PFSK-1 (cell line): ENCODE measurements around the gene CROT.

Source experiments
- FOXP2 ChIP-seq: optimal IDR thresholded peaks from 2 replicates; pipeline ENCODE3; 2011; ENCODE audit warnings: borderline replicate concordance, control low read depth, inconsistent platforms; ENCODE audit not compliant: insufficient read depth; ENCODE audit errors: extremely low read length, extremely low read depth
- POLR2AphosphoS5 ChIP-seq: IDR thresholded peaks from 2 replicates; pipeline ENCODE4 v1.6.1; 2012; ENCODE audit warnings: low read depth, mild to moderate bottlenecking, control low read depth, low read length, moderate library complexity
- REST ChIP-seq, 2 experiments: IDR thresholded peaks; 2 replicates each; pipeline versions ENCODE4 v1.6.1 to v1.8.0; 2011 to 2012; ENCODE audit warnings: low read depth in 2 of 2, low read length in 2 of 2, control low read depth in 1 of 2, inconsistent platforms in 1 of 2, mild to moderate bottlenecking in 1 of 2, moderate library complexity in 1 of 2; ENCODE audit not compliant: insufficient read depth in 1 of 2
- SIN3A ChIP-seq: IDR thresholded peaks from 2 replicates; pipeline ENCODE4 v1.6.1; 2012; ENCODE audit warnings: mild to moderate bottlenecking, low read length, moderate library complexity, borderline replicate concordance; ENCODE audit not compliant: insufficient read depth
- TAF1 ChIP-seq: IDR thresholded peaks from 2 replicates; pipeline ENCODE4 v1.6.1; 2012; ENCODE audit warnings: low read length, control low read depth, borderline replicate concordance; ENCODE audit not compliant: insufficient read depth

CROT gene

DNA sequence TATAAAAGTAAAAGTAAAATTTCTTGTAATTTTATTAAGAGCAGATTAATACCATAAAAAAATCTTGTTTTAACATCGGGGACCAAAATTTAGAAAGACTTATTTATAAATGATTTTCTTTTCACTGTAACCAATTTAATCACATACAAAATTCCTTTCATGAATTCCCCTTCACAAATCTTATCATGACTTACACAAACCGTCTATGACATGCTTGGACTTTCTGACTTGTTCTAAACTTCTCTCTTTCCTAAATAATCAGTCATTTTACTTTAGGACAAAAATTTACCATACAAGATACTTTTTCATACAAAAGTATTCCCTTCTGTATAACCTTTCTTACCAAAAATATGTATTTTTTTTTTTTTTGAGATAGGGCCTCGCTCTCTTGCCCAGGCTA is 9.3 kb downstream of the CROT start:
- TF ChIP-seq REST (IDR thresholded peaks at IDR 0.05; ENCODE audit: insufficient read depth in 1 of 2, low read depth in 2 of 2, low read length in 2 of 2) (no peak), SIN3A (no peak), POLR2AphosphoS5 (no peak), TAF1 (no peak)

GRCh38 chr7:87356448-87356847 is 11.0 kb downstream of the CROT start:
- TF ChIP-seq TAF1 (no peak), FOXP2 (no peak), SIN3A (no peak), POLR2AphosphoS5 (no peak), REST (IDR thresholded peaks at IDR 0.05; ENCODE audit: insufficient read depth in 1 of 2, low read depth in 2 of 2, low read length in 2 of 2) (no peak)

GRCh38 chr7:87359366-87359765 is 13.9 kb downstream of the CROT start:
- no peak for TF ChIP-seq TAF1
- no peak for TF ChIP-seq REST (IDR thresholded peaks at IDR 0.05; ENCODE audit: insufficient read depth in 1 of 2, low read depth in 2 of 2, low read length in 2 of 2)
- no peak for TF ChIP-seq POLR2AphosphoS5
- no peak for TF ChIP-seq SIN3A
- no peak for TF ChIP-seq FOXP2

DNA sequence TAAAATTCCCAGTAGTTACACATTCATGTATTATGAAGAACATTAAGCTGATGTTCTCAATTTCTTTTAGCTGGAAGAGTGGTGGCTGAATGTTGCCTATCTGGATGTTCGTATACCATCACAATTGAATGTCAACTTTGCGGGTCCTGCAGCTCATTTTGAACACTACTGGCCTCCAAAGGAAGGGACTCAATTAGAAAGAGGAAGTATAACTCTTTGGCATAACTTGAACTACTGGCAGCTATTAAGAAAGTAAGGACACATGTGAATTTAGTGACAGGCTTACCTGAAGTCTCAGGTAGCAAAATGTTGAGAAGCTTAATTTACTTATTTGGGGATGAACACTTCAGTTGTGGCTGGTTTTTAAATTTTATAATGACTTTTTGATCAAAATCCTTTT is 15.9 kb downstream of the CROT start:
- TF ChIP-seq POLR2AphosphoS5, result no peak
- no peak for TF ChIP-seq TAF1
- no peak for TF ChIP-seq FOXP2
- no peak for TF ChIP-seq SIN3A
- no peak for TF ChIP-seq REST (IDR thresholded peaks at IDR 0.05; ENCODE audit: insufficient read depth in 1 of 2, low read depth in 2 of 2, low read length in 2 of 2)

DNA sequence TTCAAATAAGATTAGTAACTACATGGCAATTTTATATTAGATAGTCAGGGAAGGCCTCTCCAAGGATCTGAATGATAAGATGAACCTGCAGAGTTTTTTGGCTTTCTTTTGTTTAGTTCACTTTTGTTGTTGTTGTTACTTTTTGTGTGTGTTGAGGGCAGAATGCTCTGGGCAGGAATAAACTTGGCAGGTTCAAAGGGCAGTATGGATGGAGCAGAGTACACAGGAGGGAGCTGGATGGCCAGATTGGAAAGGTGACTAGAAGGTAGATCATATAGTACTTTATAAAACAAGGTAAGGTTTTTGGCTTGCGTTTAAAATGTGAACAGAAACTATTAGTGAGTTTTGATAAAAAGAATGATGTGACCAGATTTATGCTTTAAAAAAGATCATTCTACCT is 17.9 kb downstream of the CROT start:
- no peak for TF ChIP-seq FOXP2
- TF ChIP-seq SIN3A, result no peak
- no peak for TF ChIP-seq REST (IDR thresholded peaks at IDR 0.05; ENCODE audit: insufficient read depth in 1 of 2, low read depth in 2 of 2, low read length in 2 of 2)
- TF ChIP-seq POLR2AphosphoS5, result no peak
- no peak for TF ChIP-seq TAF1
